Measurements from ENCODE around the gene ACAD10. TPM values are rescaled to one million over a fixed set of nuclear protein-coding genes. Genes with fewer than 3 reads are reported as not detected.
"Not testable (repeated sequence)": the region's sequence is repeated elsewhere in the genome, so short reads cannot be mapped to it uniquely, and the experiment has no call there.

Gene ACAD10
- total RNA-seq, 1 donor from 2014 or later = 21.8 TPM

GRCh38 chr12:111687255-111687654, 1.4 kb downstream of the ACAD10 start:
- DNase-seq = no peak

DNA sequence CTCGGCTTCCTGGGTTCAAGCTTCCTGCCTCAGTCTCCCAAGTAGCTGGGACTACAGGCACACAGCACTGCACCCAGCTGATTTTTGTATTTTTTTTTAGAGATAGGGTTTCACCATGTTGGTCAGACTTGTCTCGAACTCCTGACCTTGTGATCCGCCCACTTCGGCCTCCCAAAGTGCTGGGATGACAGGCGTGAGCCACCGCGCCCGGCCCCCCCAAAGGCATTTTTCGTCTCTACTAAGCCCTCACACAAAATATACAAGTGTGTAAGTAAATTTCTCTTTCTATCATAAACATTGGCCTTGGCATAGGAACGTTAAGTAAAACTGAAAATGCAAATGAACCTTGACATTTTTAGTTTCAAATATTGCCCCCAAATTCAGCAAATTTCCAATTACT, 2.1 kb downstream of the ACAD10 start:
- DNase-seq = no peak

- no peak for DNase-seq
Observed at GRCh38 chr12:111691262-111691661, 5.4 kb downstream of the ACAD10 start.

DNA sequence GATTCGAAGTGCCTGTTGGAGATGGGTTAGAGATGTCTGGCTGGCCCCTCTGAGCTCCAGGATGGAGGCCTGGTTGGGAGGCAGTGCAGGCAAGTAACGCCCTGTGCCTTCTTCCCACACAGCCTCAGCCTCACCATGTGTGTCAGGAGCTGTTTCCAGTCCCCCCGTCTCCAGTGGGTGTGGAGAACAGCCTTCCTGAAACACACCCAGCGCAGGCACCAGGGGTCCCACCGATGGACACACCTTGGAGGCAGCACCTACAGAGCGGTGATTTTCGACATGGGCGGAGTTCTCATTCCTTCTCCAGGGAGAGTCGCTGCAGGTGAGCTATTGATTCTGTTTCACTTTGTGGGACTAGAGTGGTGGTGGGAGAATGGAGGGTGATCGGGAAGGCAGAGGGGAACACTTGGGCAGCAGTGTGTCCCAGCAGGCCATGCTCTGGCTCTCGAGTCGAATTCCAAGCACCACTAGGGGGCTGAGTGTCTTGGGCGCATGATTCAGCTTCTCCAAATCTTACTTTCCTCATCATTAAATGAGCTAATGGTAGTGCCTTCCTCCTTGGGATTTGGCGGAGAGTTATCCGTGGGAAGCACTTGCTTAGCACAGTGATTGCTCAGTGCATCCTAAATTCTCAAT, 6.8 kb downstream of the ACAD10 start:
- no peak for DNase-seq

DNA sequence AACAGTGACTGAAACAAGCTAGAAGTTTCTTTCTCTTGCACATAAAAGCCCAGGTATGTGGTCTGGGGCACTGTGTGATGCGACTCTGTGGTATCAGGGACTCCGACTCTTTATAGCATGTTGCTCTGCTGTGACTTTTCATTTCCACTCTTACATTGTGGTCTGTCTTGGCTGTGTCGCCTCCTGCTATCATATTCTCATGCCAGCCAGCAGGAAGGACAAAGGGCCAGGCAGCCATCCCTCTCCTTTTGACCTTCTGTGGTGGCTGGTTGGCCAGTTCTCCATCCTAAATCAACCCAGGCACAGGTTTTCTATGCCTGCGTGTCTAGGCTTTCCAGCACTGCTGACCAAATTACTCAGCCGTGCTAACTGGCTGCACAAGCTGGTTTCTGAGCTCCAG, 8.0 kb downstream of the ACAD10 start:
- no peak for DNase-seq

DNA sequence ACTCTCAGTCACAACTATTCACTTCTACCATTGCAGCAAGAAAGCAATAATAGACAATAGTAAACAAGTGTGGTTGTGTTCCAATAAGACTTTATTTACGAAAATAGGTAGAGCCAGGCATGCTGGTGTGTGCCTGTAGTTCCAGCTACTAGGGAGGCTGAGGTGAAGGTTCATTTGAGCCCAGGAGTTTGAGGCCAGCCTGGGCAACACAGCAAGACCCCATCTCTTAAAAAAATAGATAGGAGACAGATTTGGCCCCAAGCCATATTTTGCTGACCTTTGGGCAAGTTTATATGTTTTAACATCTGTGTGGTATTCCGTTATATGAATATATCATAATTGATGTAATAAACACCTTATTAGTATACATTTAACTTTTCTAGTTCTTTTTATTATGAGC, 14.1 kb downstream of the ACAD10 start:
- no peak for DNase-seq

DNA sequence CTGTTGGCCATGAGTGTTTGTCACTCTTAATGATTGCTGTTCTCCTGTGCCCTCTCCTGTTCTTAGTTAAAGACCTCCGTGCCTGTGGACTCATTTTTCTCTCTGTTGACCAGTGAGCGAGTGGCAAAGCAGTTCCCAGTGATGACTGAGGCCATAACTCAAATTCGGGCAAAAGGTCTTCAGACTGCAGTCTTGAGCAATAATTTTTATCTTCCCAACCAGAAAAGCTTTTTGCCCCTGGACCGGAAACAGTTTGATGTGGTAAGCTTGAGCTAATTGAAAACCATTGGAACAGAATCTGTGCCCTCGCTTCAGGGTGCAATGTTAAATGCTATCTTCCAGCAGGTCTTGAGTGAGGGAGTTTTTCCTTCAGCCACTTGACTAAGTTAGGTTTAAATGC, 19.8 kb downstream of the ACAD10 start:
- no peak for DNase-seq

DNA sequence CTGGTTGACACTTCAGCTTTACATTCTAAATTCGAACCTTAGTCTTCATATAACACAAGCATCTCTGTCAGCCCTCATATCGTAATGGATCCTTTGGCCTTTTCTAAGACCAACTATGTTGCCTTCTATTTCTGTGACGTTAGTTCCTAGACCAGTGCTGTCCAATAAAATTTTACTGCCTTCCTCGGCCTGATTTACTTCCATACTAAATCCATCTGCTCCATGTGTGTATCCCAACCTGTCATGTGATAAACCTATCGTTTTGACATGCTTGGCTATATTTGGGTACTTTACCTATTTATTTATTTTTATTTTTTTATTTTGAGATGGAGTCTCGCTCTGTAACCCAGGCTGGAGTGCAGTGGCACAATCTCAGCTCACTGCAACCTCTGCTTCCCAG, 20.3 kb downstream of the ACAD10 start:
- no peak for DNase-seq

DNA sequence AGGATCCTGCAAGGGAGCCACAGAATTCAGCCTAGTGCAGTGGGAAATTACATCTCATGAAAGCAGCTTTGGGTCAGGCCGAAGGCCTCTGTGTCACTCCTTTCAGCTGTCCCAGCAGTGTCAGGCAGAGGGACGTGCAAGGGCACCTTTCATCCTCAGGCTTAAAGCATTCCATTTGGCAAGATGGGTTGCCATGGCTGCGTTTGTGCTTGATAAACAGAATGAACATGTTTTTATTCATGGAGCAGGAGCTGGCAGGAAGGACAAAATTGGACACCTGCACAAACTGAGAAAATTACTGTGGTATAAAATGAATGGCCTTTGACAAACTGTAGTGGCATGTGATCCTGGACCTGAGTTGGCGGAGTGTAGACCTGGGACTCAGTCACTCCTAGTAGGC, 29.4 kb downstream of the ACAD10 start:
- DNase-seq = no peak

GRCh38 chr12:111719316-111719715, 33.5 kb downstream of the ACAD10 start:
- DNase-seq = not testable (repeated sequence)

DNA sequence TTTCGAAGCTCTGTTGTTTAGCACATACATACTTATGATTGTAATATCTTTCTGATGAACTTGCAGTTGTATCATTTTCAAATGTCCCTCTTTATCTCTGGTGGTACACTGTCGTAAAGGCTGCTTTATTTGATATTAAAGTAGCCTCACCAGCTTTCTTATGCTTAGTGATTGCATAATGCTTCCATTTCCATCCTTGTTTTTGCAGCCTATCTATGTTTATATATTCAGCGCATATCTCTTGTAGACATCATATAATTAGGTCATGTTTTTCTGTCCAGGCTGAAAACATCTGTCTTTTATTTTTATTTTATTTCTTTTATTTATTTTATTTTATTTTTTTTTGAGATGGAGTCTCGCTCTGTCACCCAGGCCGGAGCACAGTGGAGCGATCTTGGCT, 34.6 kb downstream of the ACAD10 start:
- DNase-seq = no peak

DNA sequence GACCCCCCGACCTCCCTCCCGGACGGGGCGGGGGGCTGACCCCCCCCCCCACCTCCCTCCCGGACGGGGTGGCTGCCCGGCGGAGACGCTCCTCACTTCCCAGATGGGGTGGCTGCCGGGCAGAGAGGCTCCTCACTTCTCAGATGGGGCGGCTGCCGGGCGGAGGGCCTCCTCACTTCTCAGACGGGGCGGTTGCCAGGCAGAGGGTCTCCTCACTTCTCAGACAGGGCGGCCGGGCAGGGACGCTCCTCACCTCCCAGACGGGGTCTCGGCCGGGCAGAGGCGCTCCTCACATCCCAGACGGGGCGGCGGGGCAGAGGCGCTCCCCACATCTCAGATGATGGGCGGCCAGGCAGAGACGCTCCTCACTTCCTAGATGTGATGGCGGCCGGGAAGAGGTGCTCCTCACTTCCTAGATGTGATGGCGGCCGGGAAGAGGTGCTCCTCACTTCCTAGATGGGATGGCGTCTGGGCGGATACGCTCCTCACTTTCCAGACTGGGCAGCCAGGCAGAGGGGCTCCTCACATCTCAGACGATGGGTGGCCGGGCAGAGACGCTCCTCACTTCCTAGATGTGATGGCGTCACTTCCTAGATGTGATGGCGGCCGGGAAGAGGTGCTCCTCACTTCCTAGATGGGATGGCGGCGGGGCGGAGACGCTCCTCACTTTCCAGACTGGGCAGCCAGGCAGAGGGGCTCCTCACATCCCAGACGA, 38.0 kb downstream of the ACAD10 start:
- DNase-seq = not testable (repeated sequence)

DNA sequence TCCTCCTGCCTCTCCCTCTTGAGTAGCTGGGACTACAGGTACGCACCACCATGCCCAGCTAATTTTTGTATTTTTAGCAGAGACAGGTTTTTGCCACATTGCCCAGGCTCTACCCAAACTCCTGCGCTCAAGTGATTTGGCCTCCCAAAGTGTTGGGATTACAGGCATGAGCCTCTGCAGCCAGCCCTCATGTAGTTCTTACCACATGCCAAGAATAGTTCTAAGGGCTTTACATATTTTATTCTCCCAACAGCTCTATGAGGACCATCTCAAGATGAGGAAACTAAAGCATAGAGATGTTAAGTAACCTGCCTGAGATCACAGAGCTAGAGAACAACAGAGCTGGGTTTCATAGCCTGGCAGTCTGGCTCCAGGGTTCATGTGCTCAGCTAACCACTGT, 42.9 kb downstream of the ACAD10 start:
- DNase-seq = no peak

- no peak for DNase-seq
Observed at GRCh38 chr12:111730420-111730819, 44.6 kb downstream of the ACAD10 start.

DNA sequence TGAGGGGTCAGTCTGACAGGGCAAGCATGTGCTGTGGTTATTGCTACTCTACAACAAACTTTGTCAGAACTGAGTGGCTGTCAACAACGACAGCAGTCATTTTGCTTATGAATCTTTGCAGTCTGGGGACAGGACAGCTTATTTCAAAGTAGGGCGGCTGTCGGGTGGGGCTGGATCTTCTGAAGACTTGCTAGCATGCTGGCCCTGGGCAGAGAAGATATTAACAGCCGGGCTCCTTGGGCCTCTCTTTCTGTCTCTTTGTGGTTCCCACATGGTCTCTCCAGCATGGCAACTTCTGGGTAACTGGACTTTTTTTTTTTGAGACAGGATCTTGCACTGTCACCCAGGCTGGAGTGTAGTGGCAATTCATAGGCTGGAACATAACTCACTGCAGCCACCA, 46.9 kb downstream of the ACAD10 start:
- no peak for DNase-seq

DNA sequence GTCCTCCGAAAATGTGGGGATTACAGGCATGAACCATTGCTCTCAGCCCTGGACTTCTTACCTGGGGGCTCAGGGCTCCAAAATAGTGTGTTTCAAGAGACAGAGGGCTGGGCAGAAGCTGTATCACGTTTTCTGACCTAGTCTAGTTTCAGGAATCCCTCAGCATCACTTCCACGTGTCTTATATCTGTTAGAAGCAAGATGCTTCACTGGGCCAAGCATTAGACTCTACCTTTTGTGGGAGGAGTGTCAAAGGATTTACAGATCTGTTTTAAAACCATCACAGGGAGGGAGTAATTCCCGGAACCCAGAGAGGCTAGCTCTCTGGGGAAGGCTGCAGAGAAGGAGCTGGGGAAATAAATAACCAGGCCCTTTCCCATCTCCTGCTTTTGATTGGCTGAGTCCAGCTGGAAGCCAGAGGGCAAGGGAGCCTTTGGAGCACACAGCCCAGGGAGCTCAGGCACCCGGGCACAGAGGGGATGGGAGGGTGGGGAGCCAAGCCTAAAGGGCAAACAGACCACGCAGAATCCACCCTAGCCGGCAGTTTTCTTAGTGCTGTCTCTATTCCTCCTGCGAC, 47.6 kb downstream of the ACAD10 start:
- no peak for DNase-seq

DNA sequence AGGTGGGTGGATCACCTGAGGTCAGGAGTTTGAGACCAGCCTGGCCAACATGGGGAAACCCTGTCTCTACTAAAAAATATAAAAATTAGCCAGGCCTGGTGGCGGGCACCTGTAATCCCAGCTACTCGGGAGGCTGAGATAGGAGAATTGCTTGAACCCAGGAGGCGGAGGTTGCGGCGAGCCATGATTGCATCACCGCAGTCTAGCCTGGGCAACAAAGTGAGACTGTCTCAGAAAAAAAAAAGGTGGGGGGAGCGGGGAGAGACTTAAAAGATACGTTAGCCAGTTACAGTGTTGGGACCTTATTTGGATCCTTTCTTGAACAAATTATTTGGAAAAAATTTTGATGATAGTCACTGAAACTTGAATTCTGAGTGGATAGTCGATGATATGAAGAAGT, 53.7 kb downstream of the ACAD10 start:
- not testable (repeated sequence) for DNase-seq

- no peak for DNase-seq
Observed at GRCh38 chr12:111741235-111741812, 55.5 kb downstream of the ACAD10 start.

DNA sequence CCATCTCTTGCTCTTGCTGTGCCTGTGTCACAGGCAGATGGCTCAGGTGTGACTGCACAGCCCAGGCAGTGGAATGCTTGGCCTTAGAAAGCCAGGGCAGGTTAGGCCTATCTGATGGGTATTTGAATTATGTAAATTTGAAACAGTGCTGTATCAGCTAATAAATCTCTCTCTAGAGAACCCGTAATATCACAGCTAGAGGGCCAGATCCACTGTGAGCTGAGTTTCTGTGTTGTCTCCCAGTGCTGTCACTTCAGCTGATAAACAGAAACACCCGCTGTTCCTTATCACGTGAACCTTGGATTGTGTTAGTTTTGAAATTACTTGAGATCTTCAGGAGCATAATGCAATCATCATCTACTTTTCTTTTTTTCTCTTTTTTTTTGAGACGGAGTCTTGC, 59.4 kb downstream of the ACAD10 start:
- DNase-seq = no peak

GRCh38 chr12:111747333-111747732, 61.5 kb downstream of the ACAD10 start:
- DNase-seq = no peak

GRCh38 chr12:111748151-111748672, 62.4 kb downstream of the ACAD10 start:
- DNase-seq = no peak

DNA sequence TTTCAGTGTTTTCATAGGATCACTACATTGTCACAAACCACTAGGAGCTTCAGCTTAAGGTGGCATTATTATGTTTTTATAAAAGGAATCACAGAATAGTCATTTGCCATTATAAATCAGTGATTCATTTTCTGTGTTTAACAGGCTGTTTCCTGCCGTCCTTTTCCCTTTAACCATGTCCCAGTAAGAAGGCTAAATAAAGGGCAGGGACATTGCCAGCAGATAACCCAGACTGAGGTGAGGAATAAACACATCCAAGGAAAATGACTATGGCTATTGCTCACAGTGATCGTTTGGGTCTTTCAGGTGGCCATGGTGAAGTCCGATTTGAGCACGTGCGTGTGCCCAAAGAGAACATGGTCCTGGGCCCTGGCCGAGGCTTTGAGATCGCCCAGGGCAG, 63.0 kb downstream of the ACAD10 start:
- DNase-seq = no peak

DNA sequence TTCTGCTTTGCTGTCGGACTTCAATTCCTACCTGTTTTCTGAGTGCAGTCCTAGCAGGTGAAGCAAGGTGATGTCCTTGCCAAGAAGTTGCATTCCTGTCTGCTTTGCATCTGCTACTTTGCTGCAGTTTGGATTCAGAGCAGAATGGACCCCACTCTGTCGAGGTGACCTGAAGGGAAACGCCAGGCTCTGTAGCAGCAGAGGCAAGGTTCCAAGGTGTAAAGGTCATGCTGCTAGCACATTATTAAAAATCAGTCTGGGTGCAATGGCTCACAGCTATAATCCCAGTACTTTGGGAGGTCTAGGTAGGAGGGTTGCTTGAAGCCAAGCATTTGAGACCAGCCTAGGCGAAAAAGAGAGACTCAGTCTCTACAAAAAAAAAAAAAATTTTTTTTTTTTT, 63.5 kb downstream of the ACAD10 start:
- DNase-seq = no peak

Measured in skin of body (tissue), 2 donors.